ENCODE measurements around the gene TPCN1.

Gene TPCN1

DNA sequence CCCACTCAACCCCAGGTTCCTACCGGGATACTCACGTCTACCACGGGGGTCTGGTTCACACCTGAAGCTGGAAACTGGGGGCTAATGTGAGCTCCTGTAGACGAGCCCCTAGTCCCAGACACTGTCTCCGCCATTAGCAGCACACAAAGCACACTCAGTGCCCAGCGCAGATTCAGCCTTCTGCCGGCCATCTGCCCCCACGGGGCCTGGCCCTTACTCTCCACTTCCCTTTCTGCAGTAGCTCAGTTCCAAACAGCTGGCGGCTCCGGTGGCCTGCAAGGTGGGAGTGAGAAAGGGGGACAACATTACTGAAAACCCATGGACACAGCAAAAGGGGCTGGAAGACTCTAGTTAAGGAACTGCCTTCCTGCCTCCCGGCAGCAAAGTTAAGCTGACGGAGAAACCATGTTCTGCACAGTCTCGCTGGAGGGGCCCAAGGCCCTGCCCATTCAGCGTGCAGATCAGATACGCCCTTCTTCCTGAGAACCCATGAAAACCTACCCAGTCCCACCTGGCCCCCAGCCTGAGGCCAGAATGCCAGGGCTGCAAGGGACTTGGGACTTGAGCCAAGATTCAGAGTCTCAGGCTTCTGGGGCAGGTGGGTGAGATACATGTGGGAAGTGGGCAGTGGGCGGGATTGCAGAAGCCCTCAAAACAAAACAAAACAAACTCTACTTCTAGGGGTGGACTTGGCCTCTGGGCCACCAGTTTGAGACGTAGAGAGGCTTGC, 111.6 kb downstream of the TPCN1 start:
- no peak overlapping the region for H3K4me3 ChIP-seq (ENCODE audit: low read depth, low read length)

DNA sequence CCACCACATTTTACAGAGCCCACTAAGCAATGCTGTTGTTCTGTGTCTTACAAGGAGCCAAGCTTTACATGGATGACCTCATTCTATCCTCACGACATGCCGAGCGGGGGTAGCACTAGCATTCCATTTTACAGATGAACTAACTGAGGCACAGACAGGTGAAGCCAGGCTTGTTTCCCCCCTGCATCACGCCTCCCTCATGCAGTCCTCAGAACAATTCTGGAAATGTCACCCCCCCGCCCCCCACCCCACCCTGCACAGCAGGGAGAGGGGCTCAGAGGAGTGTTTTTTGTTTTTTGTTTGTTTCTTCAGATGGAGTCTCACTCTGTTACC, 112.1 kb downstream of the TPCN1 start:
- H3K4me3 ChIP-seq (ENCODE audit: low read depth, low read length) = no peak overlapping the region

DNA sequence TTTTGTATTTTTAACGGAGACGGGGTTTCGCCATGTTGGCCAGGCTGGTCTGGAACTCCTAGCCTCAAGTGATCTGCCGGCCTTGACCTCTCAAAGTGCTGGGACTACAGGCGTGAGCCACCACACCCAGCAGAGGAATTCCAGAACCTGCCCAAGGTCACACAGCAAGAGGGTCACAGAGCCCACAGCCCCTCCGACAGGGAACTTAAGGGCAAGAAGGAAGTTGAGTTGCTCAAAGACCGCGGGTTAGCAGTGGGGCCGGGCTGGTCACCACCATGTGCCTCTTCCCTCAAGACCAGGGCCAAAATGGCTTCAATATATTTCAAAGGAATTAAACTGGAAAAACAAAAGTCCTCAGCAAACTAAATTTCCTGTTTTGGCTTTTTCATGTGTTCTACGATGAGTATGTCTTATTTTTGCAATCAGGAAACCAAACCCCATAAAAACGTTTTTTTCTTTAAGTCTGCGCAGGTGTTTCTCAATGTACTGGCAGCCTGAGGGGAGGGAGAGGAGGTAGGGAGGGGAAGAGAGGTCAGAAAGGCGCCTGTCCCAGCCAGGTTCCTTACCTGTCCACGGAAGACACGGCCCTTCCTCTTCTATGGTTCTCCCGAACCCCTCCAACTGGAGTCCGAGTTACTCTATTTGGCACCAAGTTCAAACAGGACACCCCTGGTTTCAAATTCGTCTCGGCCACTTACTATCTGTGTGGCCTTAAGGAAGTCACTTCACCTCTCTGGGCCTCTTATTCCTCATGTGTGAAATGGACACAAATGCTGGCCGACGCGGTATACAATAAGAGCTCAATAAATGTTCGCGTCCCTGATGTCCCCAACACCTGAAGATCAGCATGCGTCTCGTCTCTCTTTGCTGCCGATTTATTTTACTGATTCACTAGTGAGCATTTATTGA, 112.9 kb downstream of the TPCN1 start:
- H3K4me3 ChIP-seq (ENCODE audit: low read depth, low read length) = peak overlapping the region; percentile 66

DNA sequence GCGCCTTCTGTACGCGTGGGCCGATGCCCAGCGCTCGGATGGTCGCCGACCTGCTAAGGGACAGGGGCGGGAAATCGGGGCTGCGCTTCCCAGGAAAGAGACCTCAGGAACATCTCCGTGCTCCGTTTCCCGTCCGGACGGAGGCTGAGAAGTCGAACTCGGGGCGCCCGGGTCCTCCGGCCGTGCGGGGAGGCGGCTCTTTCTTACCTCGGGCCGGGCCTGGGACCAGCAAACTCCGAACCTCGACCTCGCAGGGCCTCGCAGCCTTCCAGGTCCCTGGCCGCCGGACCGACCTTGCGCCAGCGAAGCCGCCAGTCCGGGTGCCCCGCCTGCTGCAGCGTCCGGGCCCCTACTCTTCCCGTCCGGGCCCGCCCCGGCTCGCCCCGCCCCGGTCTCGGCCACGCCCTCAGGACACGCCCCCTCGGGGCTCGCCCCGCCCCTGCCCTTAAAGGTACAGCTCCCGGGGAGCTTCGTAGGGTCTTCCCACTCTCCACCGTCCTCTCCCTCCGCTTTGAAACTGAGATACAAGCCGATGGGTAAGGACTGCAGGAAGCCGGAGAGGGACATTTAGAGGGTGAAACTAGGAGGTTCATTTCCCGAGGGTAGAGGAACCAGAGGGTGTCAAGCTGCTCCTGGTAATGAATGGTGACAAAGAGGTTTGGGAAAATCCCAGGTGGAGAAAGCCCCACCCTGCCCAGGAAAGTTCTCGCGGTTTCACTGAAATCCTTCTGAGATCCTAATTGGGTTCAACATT, 113.7 kb downstream of the TPCN1 start, which contains the start of gene SLC8B1:
Gene SLC8B1 (minus strand): TSS at position 324 of the 754 bp plus-strand sequence. CDS start 2,231 bp downstream, outside the sequence.
- peak within 1 kb of the TSS; percentile 66 for H3K4me3 ChIP-seq (ENCODE audit: low read depth, low read length)

DNA sequence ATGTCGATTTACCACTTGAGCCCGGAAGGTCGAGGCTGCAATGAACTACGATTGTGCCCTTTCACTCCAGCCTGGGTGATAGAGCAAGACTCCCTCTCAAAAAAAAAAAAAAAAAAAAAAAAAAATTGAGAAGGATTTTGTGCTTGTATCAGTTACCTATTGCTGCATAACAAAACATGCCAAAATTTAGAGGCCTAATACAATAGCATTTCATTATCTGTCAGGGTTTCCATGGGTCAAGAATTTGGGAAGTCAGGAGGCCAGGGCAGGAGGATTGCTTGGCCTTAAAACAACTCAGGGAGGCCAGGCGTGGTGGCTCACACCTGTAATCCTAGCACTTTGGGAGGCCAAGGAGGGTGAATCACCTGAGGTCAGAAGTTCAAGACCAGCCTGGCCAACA, 118.3 kb downstream of the TPCN1 start:
- H3K4me3 ChIP-seq (ENCODE audit: low read depth, low read length) = no peak overlapping the region

DNA sequence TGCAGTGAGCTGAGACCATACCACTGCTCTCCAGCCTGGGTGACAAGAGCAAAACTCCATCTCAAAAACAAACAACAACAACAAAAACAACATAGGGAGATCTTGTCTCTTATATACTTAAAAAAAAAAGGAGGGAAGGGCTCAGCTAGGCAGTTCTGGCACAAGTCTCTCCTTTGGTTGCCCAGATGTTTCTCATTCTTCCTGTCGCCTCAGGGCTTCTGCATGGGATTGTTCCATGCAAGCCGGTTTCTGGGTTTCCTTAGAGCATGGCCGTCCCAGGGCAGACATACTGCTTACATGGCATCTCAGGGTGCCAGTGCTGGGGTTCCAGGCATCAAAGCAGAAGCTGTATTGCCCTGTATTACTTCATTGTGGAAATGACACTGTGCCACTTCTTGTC, 118.8 kb downstream of the TPCN1 start:
- H3K4me3 ChIP-seq (ENCODE audit: low read depth, low read length) = no peak overlapping the region

DNA sequence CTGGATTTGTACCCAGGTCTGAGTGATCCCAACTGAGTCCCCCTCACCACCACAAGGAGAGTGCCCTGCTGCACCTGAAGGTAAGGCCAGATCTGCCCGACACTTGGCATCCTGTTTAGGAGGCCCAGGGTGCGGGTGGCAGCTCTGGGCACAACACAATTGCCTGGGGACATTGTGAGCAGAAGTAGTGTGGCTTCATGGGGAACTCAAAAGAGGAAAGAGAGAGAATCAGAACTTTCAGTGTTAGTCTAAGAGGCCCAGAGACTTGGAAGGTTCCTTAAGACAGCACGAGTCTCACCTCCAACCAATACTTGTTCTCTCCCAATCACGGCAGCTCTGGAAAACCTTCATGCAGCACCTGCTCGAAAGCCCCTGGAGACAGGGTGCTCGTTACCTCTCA, 120.3 kb downstream of the TPCN1 start:
- no peak overlapping the region for H3K4me3 ChIP-seq (ENCODE audit: low read depth, low read length)

DNA sequence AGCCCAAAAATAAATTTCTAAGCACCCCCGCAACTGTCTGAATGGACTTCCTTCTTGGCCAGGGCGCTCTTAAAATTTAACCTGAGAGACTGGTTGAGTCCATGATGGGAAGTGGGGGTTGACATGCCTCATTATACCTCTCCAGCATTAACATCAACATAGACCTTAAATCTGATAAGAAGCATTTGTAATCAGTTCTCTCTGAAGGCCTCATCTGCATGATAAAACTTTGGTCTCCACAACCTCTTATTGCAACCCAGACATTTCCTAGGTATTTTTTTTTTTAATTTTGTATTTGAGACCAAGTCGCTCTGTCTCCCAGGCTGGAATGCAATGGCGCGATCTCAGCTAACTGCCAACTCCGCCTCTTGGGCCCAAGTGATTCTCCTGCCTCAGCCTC, 124.1 kb downstream of the TPCN1 start:
- no peak overlapping the region for H3K4me3 ChIP-seq (ENCODE audit: low read depth, low read length)

DNA sequence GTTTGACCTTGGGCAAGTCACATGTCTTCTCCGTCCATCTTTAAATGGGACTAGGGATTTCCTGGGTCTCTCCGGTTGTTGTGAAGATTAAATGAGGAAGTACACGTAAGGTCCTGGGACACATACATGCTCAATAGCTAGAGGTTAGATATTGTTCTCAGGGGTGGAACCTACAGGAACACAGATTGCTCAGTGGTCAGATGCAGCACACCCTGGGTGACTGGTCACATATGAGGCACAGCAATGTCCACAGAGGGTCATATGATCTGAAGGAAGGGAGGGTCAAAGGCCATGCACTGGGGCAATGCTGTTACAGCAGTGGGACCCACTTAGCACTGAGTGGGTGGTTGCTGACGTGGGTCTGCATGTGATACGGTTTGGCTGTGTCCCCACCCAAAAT, 125.1 kb downstream of the TPCN1 start:
- no peak overlapping the region for H3K4me3 ChIP-seq (ENCODE audit: low read depth, low read length)

DNA sequence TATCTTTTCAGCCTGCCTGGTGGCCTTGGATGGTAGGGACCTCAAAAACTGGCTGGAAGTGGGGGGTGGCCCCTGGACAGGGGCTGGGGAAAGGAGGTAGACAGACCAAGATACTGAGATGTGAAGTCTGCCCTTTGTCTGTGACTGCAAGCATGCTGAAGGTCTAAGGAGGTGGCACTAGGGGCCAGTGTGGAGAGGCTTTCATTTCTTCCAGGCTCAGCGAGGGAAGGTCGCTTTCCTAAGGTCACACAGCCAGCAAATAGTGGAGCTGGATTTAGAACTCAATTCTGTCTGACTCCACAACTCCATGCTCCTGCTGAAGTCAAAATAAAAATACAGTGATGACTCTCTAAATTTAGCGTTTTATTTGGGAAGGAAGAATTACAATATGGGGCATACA, 125.8 kb downstream of the TPCN1 start:
- H3K4me3 ChIP-seq (ENCODE audit: low read depth, low read length) = no peak overlapping the region

DNA sequence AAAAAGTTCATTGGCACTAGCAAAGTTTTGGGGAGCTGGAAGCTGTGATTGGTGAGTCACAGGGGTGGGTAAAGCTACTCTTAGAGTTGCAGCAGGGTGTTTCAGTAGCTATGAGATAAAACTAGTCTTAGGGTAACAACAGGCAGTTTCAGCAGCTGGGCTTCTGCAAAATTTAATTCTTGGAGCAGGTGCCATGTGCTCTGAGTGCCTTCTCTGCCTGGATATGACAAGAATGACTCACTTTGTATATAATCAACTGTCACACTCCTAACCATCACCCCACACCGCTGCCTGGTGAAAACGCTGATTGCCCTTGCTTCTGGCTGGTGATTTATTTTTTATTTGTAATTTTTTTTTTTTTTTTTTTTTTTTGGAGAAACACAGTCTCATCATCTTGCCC, 126.6 kb downstream of the TPCN1 start:
- H3K4me3 ChIP-seq (ENCODE audit: low read depth, low read length) = no peak overlapping the region

Data from iPS-11a (cell line).